AG10803 (cell line): ENCODE data around the gene SH3PXD2A.

Source experiments
- DNase-seq: peaks from one replicate; pipeline ENCODE4 v3.0.0; 2010; ENCODE audit warnings: low read depth
- H3K4me3 ChIP-seq: 2 replicates; pipeline ENCODE4 v1.5.1; 2011; ENCODE audit warnings: mild to moderate bottlenecking, low read length, control low read depth
- CTCF ChIP-seq: conservative IDR thresholded peaks from 2 replicates; pipeline ENCODE4 v1.5.1; 2011; ENCODE audit warnings: mild to moderate bottlenecking, low read length, control low read depth, inconsistent platforms

Gene SH3PXD2A

GRCh38 chr10:103861505-103861904 is 6.1 kb upstream of the SH3PXD2A start:
- DNase-seq, result peak; percentile 48
- no peak overlapping the region for H3K4me3 ChIP-seq
- no peak for TF ChIP-seq CTCF

GRCh38 chr10:103859161-103860086 is 4.0 kb upstream of the SH3PXD2A start:
- no peak overlapping the region for H3K4me3 ChIP-seq
- TF ChIP-seq CTCF, result peak; percentile 73
- peak; percentile 69 for DNase-seq

GRCh38 chr10:103858360-103858759 is 3.0 kb upstream of the SH3PXD2A start:
- no peak for DNase-seq
- no peak for TF ChIP-seq CTCF
- H3K4me3 ChIP-seq, result no peak overlapping the region

- H3K4me3 ChIP-seq, result no peak overlapping the region
- no peak for TF ChIP-seq CTCF
- no peak for DNase-seq
Measured at GRCh38 chr10:103856797-103857170, 1.4 kb upstream of the SH3PXD2A start.

GRCh38 chr10:103855852-103856796 is 748 bp upstream of the SH3PXD2A start:
- peak overlapping the region; percentile 81 for H3K4me3 ChIP-seq
- no peak for DNase-seq
- TF ChIP-seq CTCF, result no peak

- TF ChIP-seq CTCF, result peak; percentile 33
- H3K4me3 ChIP-seq, result peak overlapping the region; percentile 81
Measured at GRCh38 chr10:103854686-103855391, 537 bp downstream of the SH3PXD2A start.

More at GRCh38 chr10:103854686-103855391, 537 bp downstream of the SH3PXD2A start:
- peak; percentile 48 for DNase-seq
